GF-D8 (cell line): ENCODE measurements around the gene ITGB4.

ENCODE experiments used
- DNase-seq: peaks from one replicate; lab custom pipeline; 2025; lab: John Stamatoyannopoulos, UW

ITGB4 gene

DNA sequence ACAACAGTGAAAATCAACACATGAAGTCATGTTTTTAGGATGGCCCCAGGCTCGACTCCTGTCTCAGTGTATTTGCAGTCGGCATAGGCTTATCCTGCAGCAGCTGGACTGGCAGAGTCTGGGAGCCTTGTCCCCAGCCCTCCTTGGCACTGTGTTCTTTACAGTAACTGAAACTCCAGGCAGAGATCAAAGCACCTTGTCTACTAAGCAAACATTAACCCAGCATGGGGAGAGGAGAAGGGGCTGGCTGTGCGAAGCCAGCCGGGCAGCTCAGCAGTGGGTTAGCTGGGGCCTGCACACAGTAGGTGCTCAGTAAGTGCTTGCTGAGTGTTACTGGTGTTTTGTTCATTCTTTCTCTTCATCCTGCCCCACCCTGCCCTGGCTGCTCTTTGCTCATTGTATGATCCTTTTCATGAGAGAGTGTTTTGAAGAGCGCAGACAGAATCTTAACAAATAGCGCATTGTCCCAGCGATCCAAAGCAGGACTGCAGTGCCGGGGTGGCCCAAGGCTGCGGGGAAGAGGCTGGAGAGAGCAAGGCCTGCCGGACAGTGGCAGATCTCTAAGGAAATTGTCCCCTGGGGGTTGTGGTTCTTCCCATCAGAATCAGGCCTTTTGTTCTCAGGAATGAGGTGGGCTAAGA, 23.5 kb upstream of the ITGB4 start:
- no peak for DNase-seq

DNA sequence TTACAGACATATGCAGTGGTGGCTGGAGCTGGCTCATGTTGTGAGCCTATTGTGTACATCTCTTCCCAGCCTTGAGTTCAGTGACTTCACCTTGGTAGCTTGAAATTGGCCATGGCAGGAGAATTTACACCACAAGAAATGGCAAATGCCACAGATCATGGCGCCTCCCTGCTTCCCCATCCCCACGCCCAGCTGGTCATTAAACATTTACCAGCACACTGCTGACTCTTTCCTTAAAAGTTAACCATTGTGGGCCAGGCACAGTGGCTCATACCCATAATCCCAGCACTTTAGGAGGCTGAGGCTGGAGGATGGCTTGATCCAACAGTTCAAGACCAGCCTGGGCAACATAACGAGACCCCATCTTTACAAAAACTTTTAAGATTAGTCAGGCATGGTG, 22.6 kb upstream of the ITGB4 start:
- no peak for DNase-seq

DNA sequence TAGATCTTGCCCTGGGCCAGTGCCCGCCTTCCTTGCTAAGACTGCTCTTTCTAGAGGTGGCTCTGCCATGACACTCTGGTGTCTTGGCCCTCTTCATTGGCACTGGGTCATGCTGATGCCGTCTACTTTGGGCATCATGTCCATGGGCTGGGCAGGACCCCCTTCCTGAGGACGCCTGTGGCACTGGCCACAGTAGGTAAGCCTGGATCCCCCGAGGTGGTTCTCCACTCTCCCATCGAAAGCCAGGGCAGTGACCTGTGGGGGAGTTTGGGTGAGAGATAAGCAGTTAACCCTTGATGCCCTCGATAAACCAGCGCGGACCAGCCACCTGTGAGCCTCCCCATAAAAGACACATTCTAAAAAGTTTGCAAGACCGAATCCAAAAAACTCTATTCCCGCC, 20.0 kb upstream of the ITGB4 start:
- no peak for DNase-seq

DNA sequence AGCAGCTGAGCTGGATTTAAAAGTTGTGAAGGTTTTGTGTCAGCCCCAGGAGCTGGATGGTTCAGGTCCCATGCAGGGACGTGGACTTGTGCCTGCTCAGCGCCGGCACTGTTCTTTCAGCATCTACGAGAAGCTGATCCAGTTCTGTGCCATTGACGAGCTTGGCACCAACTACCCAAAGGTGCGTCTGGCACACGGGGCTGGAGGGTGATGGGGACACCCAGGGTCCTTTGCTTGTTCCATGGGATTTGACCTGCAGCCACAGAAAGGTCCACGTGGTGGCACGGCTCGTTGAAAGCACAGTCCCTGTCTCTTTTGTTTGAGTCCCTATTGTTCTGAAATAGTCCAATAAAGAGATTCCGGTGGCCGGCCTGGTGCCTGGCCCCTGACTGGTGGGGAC, 18.1 kb upstream of the ITGB4 start:
- no peak for DNase-seq

DNA sequence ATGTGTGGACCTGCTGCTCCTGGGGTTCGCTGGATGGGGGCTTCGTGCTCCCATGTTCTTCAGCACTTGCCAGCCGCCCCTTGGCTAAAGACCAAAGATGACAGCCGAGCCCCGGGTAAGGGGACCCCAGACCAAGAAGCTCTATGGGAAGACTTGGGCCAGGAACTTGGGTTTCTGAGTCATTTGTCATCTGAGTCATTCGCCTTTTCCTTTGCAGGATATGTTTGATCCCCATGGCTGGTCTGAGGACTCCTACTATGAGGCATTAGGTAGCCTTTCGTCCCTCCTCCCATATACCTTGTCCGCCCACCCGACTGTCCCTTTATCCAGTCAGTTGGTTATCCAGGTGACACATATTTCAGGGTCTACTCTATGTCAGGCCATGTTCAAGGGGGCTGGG, 17.7 kb upstream of the ITGB4 start:
- DNase-seq, result no peak

DNA sequence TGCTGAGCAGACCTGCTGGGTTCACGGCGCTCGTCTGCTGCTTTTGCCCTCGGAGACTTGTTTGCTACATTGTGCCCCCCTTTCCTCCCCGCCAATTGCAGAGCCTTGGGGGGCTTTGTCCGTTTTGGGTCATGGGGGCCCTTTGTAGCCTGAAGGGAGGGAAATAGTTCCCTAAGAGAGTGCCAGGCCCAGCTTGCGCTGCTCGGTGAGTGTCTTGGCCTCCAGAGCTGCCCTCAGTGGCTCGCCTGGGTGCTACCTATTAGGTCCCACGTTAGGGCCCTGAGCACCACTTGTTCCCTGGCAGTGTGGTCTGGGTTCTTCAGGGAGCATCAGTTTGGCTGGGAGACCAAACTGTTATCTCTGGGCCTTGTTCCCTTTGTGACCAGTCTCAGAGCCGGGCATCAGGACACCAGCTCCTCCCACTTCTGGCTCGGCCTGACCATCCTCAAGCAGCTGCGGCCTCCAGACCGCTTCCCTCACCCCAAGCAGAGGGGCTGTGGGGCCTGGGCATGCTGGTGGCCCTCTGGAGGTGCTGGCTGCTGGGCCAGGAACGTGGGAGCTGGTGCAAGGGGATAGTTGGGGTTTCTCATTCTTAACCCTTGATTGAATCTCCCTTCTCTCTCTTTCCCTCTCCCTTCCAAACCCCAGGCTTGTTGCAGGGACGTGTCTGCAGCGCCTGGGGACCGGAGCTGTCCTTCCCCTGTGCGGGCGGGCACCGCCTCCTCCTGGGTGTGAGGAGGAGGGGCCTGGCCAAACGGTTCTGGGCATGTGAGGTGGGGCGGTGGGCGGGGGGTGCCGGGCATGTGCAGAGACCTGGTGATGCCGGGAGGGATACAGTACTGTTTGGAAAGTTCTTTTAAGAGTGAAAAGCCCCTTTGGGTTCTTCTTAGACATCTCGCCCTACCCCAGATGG, 16.0 kb upstream of the ITGB4 start:
- no peak for DNase-seq

DNA sequence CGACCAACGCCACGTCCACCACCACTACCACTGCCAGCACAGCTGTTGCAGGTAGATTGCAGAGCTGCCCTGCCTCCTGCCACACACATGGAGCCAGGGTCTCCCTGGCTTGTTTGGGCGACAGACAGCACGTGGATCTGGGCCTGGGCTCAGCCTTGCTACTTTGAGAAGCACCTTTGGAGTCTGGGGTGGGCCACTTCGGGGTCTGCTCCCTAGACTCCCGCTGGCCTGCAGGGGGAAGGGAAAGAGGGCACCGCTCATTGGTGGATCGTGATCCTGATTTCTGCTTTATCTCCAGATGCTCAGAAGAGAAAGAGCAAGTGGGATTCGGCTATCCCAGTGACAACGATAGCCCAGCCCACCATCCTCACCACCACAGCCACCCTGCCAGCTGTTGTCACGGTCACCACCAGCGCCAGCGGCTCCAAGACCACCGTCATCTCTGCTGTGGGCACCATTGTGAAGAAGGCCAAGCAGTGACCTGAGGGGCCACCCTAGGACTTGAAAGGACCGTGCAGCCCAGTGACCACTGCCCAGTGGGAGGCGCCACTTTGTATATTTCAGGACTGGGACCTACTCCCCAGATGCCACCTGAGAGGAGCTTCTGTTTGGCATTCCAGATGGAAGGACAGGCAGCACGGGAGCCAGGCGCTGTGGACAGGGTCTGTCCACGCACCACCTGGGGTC, 15.1 kb upstream of the ITGB4 start:
- no peak for DNase-seq

DNA sequence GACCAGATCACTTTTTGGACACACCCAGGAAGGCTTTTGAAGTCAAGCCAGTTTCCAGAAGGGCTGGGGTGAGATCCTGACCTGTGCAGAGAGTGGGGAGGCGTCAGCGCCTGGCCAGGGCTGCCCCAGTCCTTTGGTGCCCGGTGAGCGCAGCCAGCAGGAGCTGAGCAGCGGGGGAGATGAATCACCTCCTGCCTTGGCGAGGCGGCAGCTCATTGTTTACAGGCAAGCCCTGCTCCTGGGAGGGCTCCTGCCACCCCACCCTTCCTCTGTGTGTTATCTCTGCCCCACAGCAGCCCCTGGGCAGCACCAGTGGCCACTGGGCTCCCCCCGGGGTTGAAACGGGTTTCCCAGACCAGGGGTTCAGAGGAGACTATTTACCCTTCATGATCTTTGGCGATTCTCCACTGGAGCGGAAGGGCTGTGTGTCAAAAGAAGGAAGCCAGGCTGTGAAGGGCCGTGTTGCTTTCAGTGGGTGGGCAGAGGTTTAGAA, 14.1 kb upstream of the ITGB4 start:
- DNase-seq, result no peak

DNA sequence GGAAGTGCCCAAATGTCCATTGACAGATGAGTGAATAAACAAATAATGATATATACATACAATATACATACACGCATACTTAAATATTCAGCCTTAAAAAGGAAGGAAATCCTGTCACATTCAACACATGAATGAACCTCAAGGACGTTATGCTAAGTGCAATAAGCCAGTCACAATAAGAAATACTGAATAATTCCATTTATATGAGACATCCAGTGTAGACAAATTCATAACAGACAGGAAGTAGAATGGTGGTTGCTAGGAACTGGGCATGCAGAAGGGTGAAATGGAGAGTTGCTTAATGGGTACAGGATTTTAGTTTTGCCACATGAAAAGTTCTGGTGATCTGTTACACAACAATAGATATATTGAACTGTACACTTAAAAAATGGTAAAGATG, 8.8 kb upstream of the ITGB4 start:
- no peak for DNase-seq

DNA sequence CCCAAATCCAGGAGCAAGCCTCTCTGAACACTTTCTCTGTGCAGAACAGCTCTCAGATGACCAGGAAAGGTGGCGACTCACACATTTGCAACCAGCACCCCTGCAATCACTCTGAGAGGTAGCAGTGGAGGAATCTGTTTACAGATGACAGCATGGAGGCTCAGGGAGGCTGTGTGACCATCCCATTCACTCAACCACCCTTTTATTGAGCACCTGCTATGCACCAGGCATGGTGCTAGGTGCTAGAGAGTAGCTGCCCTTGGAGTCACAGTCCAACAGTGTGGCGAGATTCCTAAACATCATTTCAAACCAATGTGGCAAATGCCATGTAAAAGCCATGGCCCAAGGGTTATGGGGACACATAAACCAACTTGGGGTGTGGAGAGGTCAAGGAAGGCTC, 1.5 kb upstream of the ITGB4 start:
- DNase-seq, result no peak

DNA sequence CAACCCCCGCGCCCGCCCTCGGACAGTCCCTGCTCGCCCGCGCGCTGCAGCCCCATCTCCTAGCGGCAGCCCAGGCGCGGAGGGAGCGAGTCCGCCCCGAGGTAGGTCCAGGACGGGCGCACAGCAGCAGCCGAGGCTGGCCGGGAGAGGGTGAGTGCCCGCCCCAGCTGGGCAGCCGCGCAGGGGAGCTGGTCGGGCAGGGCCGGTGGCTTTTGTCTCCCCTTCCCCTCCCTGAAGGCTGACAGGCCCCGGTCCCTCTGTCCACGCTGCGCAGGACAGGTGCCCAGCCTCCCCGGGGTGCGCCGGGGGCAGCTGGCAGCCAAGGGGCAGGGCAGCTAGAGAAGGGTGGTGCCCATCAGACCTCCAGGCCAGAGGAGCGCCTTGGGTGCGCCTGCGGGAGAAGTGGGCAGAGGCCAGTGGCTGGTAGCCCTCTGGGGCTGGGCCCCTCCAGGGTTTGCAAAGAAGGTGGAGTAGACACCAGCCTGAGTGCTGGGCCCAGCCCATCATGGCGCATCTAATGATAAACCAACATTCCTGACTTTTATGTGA, 278 bp downstream of the ITGB4 start:
- no peak for DNase-seq

DNA sequence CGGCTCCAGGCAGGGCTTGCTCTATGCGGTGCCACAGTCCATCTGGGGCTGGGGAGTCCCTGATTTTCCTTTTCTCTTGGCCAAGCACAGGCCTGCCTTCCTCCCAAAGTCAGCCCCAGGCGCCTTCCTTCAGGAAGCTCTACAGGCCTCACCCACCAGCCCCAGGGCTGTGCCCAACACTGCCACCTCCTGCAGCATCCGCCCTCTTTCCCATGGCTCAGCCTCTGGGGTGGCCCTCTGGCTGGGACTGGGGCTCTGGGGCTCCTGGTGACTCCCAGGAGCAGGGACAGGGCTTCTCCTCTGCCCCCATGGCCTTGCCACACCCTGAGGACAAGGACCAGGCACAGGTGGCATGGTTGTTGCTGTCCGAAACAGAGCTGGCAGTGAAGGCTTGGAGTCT, 817 bp downstream of the ITGB4 start:
- no peak for DNase-seq

DNA sequence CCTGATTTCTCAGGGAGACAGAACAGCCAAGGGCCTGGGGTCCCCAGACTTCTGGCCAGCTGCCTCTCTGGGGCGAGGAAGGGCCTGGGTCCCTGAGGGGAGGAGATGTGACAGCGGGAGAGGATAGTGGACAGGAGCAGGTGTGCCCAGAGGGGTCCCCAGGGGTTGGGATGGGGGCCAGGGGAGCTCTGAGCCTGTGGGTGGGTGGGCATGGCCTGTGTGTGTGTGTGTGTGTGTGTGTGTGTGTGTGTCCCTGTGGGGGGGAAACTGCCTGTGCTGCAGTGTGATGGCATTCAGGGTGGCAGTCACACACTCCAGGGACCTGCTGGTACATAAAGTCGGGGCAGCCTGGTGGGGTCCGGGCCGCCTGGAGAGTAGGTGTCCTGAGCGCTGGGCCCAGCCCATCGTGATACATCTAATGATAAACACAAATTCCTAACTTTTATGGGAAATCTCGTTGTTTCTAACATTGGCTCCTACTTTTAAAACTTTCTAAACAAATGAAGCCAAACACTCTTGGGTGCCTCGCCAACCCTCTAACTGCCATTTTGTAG, 1.4 kb downstream of the ITGB4 start:
- no peak for DNase-seq

DNA sequence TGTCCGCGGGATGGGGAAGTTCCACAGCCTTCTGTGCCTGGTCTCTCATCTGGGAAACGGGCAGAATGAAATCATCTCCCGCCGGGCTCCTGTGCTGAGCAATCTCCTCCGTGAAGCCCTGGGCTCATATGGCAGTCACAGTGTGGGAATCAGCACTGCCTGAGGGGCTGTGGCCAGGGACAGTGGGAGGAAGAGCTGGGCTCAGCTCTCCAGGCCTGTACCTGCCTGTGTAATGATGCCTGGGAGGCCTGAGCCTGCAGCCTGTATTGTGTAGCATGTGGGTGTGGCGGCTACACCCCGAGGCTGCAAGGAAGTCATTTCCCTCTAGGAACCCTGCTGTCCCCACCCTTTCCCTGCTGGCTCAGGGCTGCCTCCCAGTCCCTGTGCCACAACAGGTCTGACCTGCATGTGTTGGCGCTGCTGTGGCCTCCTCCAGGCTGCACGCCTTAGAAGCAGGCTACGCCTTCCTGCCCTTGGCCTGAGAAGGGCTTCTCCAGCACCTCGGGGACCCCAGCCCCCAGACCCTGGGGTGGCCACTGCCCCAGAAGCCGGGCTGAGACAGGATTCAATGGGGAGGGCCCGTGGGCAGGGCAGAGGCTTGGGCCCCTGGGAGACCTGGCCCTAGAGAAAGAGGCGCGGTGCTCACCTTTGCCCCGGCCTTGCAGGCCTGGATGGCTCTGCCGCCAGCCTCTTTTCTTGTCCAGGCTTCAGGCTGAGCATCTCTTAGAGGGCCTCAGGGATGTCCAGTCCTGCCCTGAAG, 2.1 kb downstream of the ITGB4 start:
- DNase-seq, result no peak

DNA sequence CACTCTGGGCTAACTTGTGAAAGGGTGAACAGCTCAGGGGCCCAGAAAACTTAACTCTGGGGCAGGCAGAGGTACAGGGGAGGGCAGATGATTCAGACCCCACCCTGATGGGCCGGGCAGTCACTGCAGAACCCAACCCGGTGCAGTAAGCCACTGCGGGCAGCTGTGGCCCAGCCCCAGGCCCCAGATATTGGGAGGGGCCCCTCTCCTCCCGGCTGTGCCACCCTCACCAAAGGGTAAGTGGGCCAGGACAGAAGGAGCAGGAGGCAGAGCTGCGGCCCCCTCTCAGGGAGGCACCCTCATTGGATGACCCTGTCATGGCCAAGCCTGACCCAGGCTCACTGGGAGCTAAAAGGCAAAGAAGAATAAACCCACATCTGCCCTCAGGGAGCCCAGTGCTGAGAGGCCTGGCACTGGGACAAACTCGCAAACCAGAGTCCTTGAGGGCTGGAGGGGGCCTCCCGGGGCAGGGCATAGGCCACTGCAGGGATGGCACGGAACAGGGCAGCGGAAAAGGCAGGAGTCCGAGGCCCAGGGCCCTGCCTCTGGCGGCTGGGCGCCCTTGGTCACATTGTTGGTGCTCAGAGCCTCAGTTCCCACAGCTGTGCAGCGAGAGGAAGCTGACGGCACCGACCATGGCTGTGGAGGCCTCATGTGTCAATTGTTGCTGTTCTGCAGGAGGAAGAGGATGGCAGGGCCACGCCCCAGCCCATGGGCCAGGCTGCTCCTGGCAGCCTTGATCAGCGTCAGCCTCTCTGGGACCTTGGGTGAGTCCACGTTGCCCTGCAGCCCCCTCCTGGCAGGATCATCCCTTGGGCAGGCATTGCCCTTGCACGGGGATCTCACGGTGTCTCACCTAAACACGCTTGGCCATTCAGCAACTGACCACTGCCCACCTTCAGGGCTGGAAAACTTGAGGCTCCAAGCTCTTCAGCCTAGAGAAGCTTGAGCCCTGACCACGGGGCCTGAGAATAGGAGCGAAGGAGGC, 3.1 kb downstream of the ITGB4 start:
- no peak for DNase-seq

DNA sequence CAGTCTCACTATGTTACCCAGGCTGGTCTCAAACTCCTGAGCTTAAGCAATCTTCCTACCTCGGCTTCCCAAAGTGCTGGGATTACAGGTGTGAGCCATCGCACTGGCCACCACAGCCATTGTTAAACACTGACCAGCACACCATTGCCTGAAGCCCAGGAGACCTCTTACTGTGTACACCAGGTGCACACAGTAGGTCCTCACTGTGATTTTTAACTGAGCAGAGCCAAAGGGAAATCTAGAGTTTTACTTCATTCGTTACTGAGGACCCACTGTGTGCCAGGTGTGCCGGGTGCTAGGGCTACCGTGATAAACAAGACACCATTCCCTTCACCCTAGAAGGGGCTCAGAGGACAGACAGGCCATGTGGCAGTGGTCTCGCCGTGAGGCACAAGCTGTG, 4.2 kb downstream of the ITGB4 start:
- DNase-seq, result no peak

DNA sequence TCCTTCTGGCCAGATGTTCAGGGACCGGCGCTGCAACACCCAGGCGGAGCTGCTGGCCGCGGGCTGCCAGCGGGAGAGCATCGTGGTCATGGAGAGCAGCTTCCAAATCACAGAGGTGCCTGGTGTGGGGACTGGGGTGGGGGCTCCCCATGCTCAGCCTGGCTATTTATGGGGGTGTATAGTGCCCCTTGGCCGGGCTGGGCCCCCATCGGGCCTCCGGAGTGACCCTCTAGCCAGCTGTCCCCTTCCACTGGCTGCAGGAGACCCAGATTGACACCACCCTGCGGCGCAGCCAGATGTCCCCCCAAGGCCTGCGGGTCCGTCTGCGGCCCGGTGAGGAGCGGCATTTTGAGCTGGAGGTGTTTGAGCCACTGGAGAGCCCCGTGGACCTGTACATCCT, 6.1 kb downstream of the ITGB4 start:
- no peak for DNase-seq

DNA sequence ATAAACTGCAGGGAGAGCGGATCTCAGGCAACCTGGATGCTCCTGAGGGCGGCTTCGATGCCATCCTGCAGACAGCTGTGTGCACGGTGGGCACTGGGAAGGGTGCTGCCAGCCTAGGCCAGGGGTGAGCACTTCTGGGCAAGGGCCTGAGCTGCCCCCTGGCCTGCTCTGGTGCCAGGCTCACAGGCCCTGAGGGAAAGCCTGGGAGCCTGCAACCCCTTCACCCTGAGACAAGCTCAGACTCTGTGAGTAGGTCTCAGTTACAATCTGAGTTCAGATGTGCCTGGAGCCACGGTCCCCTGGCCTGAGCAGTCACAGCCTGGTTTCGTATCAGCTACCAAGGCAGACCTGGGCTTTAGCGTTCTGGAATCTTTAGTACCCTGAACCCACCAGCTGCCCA, 8.1 kb downstream of the ITGB4 start:
- no peak for DNase-seq

DNA sequence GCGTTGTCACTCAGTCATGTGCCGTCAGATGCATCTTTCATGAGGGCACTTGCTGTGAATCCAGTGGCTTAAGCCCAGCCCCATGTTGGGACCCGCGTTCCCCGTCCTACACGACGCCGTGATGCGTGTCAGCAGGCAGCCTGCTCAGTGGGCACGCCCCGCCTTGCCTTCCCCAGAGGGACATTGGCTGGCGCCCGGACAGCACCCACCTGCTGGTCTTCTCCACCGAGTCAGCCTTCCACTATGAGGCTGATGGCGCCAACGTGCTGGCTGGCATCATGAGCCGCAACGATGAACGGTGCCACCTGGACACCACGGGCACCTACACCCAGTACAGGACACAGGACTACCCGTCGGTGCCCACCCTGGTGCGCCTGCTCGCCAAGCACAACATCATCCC, 8.8 kb downstream of the ITGB4 start:
- no peak for DNase-seq

DNA sequence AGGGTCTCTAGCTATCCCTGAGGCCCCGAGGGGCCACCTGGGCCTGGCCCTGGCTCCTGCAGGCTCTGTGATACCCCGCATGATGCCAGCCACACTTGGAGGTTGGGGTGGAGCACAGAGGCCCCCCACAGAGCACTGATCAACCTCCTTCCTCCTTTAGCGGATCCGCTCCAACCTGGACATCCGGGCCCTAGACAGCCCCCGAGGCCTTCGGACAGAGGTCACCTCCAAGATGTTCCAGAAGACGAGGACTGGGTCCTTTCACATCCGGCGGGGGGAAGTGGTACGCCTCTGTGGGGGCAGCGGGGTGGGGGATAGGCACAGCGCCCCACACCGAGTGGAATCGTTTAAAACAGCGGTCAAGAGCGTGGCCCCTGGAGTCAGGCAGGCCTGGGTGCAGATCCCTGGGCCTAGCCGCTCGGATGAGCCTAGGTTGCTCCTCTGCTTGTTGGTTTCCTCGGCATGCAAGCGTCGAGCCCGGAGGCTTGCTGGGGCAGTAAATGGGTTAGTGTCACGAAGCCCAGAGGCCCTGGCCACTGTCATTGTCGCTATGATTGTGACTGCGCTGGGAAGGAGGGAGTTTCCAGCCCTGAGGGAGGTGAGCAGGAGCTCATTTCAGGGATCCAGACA, 9.9 kb downstream of the ITGB4 start:
- DNase-seq, result no peak
